ENCODE measurements around the gene LDAH.
"Not testable (repeated sequence)": the region's sequence is repeated elsewhere in the genome, so short reads cannot be mapped to it uniquely, and the experiment has no call there.

LDAH gene

GRCh38 chr2:20822535-20823490 is at the start of gene LDAH:
TSS of gene LDAH (minus strand) at chr2:20823101. CDS start at chr2:20801463, 21,638 bp downstream.
- DNase-seq (ENCODE audit: low read depth) = peak; percentile 75

- no peak for DNase-seq (ENCODE audit: low read depth)
These were observed 45.5 kb upstream of the LDAH start for GRCh38 chr2:20868377-20868776.

GRCh38 chr2:20862850-20863249 is 39.9 kb upstream of the LDAH start:
- no peak for DNase-seq (ENCODE audit: low read depth)

- no peak for DNase-seq (ENCODE audit: low read depth)
These were observed 32.6 kb upstream of the LDAH start for GRCh38 chr2:20855456-20855855.

- DNase-seq (ENCODE audit: low read depth) = no peak
These were observed 29.8 kb upstream of the LDAH start for GRCh38 chr2:20852670-20853069.

GRCh38 chr2:20852139-20852538 is 29.2 kb upstream of the LDAH start:
- no peak for DNase-seq (ENCODE audit: low read depth)

GRCh38 chr2:20844246-20844645 is 21.3 kb upstream of the LDAH start:
- no peak for DNase-seq (ENCODE audit: low read depth)

- no peak for DNase-seq (ENCODE audit: low read depth)
These were observed 16.2 kb upstream of the LDAH start for GRCh38 chr2:20839052-20839451.

- no peak for DNase-seq (ENCODE audit: low read depth)
These were observed 15.1 kb upstream of the LDAH start for GRCh38 chr2:20838016-20838415.

- no peak for DNase-seq (ENCODE audit: low read depth)
These were observed 13.6 kb upstream of the LDAH start for GRCh38 chr2:20836521-20836920.

- DNase-seq (ENCODE audit: low read depth) = no peak
These were observed 11.4 kb upstream of the LDAH start for GRCh38 chr2:20834331-20834730.

GRCh38 chr2:20832606-20833005 is 9.7 kb upstream of the LDAH start:
- DNase-seq (ENCODE audit: low read depth) = no peak

GRCh38 chr2:20829861-20830260 is 7.0 kb upstream of the LDAH start:
- DNase-seq (ENCODE audit: low read depth) = no peak

- no peak for DNase-seq (ENCODE audit: low read depth)
These were observed 1.0 kb upstream of the LDAH start for GRCh38 chr2:20823917-20824316.

- DNase-seq (ENCODE audit: low read depth) = no peak
These were observed 4.1 kb downstream of the LDAH start for GRCh38 chr2:20818820-20819219.

- DNase-seq (ENCODE audit: low read depth) = no peak
These were observed 7.7 kb downstream of the LDAH start for GRCh38 chr2:20815216-20815615.

- DNase-seq (ENCODE audit: low read depth) = no peak
These were observed 10.1 kb downstream of the LDAH start for GRCh38 chr2:20812779-20813178.

- no peak for DNase-seq (ENCODE audit: low read depth)
These were observed 16.6 kb downstream of the LDAH start for GRCh38 chr2:20806286-20806685.

- DNase-seq (ENCODE audit: low read depth) = no peak
These were observed 18.9 kb downstream of the LDAH start for GRCh38 chr2:20803974-20804373.

GRCh38 chr2:20803226-20803682 is 19.6 kb downstream of the LDAH start:
- no peak for DNase-seq (ENCODE audit: low read depth)

- DNase-seq (ENCODE audit: low read depth) = no peak
These were observed 25.8 kb downstream of the LDAH start for GRCh38 chr2:20797096-20797495.

GRCh38 chr2:20796374-20796791 is 26.5 kb downstream of the LDAH start:
- DNase-seq (ENCODE audit: low read depth) = peak; percentile 41

GRCh38 chr2:20793944-20794343 is 29.0 kb downstream of the LDAH start:
- not testable (repeated sequence) for DNase-seq (ENCODE audit: low read depth)
